HepG2 (cell line): ENCODE results near the gene VKORC1. TPM values are rescaled to one million over a fixed set of nuclear protein-coding genes. Genes with fewer than 3 reads are reported as not detected.
A peak's percentile ranks its signal among the peaks of the same experiment; 100 is the strongest.

Source experiments
- CBFB ChIP-seq: sonication (generic); formaldehyde crosslinking; IDR thresholded peaks from 2 replicates; pipeline ENCODE4 v1.4.0; 2020; ENCODE audit warnings: missing genetic modification reagents
- CENPBD1 ChIP-seq: sonication (generic); formaldehyde crosslinking; IDR thresholded peaks from 2 replicates; pipeline ENCODE4 v1.8.0; 2022; ENCODE audit warnings: missing genetic modification reagents, low read depth, mild to moderate bottlenecking, borderline replicate concordance
- DDIT3 ChIP-seq: sonication (generic); formaldehyde crosslinking; IDR thresholded peaks from 2 replicates; pipeline ENCODE4 v1.4.0; 2020; ENCODE audit warnings: mild to moderate bottlenecking, missing genetic modification reagents
- GLI4 ChIP-seq: sonication (generic); formaldehyde crosslinking; IDR thresholded peaks from 2 replicates; pipeline ENCODE4 v1.5.1; 2020; ENCODE audit warnings: missing genetic modification reagents, mild to moderate bottlenecking, moderate library complexity, borderline replicate concordance
- HINFP ChIP-seq: sonication (generic); formaldehyde crosslinking; IDR thresholded peaks from 2 replicates; pipeline ENCODE4 v1.4.0; 2020; ENCODE audit warnings: low read depth, mild to moderate bottlenecking, missing genetic modification reagents
- HNRNPL ChIP-seq: fragments of 200-400 bp; formaldehyde crosslinking; IDR thresholded peaks from 2 replicates; pipeline ENCODE4 v1.6.1; 2017; ENCODE audit warnings: mild to moderate bottlenecking, low read depth, low read length
- HOXD1 ChIP-seq: sonication (generic); formaldehyde crosslinking; IDR thresholded peaks from 2 replicates; pipeline ENCODE4 v1.5.0; 2020; ENCODE audit warnings: missing genetic modification reagents
- LCORL ChIP-seq, 2 experiments: fragments of 450-650 bp in 1 of 2; sonication (generic) in 1 of 2; formaldehyde crosslinking in 1 of 2; IDR thresholded peaks; 2 replicates each; pipeline versions ENCODE4 v1.5.0 to v1.6.1; 2017 to 2020; ENCODE audit warnings: antibody characterized with exemption in 1 of 2, missing genetic modification reagents in 1 of 2
- PPARG ChIP-seq: conservative IDR thresholded peaks from 2 replicates; pipeline ENCODE4 v1.6.1; 2016; ENCODE audit warnings: missing biosample characterization, missing genetic modification reagents
- RARA ChIP-seq: IDR thresholded peaks from 2 replicates; pipeline ENCODE4 v1.6.1; 2016; ENCODE audit warnings: missing genetic modification reagents, missing compliant biosample characterization
- RNF219 ChIP-seq: sonication (generic); formaldehyde crosslinking; IDR thresholded peaks from 2 replicates; pipeline ENCODE4 v1.5.0; 2020; ENCODE audit warnings: mild to moderate bottlenecking, missing genetic modification reagents
- SKI ChIP-seq: fragments of 450-650 bp; IDR thresholded peaks from one replicate; pipeline ENCODE4 v1.6.1; 2018; ENCODE audit warnings: mild to moderate bottlenecking; ENCODE audit not compliant: partially characterized antibody
- STAG1 ChIP-seq: sonication (generic); formaldehyde crosslinking; IDR thresholded peaks from 2 replicates; pipeline ENCODE4 v1.4.0; 2020; ENCODE audit warnings: missing genetic modification reagents
- TRIM22 ChIP-seq: fragments of 450-650 bp; IDR thresholded peaks from 2 replicates; pipeline ENCODE4 v1.6.1; 2017
- XBP1 ChIP-seq: sonication (generic); formaldehyde crosslinking; IDR thresholded peaks from 2 replicates; pipeline ENCODE4 v1.5.0; 2020; ENCODE audit warnings: missing genetic modification reagents
- ZNF101 ChIP-seq: sonication (generic); formaldehyde crosslinking; IDR thresholded peaks from 2 replicates; pipeline ENCODE4 v1.4.0; 2020; ENCODE audit warnings: mild to moderate bottlenecking, low read depth, missing genetic modification reagents, borderline replicate concordance
- ZNF124 ChIP-seq: sonication (generic); formaldehyde crosslinking; IDR thresholded peaks from 2 replicates; pipeline ENCODE4 v1.4.0; 2020; ENCODE audit warnings: missing genetic modification reagents
- ZNF24 ChIP-seq: fragments of 450-650 bp; IDR thresholded peaks from 2 replicates; pipeline ENCODE4 v1.6.1; 2017; ENCODE audit warnings: antibody characterized with exemption, mild to moderate bottlenecking
- ZNF362 ChIP-seq: sonication (generic); formaldehyde crosslinking; IDR thresholded peaks from 2 replicates; pipeline ENCODE4 v1.4.0; 2020; ENCODE audit warnings: missing genetic modification reagents, mild to moderate bottlenecking, borderline replicate concordance
- ZNF878 ChIP-seq: sonication (generic); formaldehyde crosslinking; IDR thresholded peaks from 2 replicates; pipeline ENCODE4 v1.8.1; 2023; ENCODE audit warnings: mild to moderate bottlenecking, missing genetic modification reagents, moderate library complexity
- ZSCAN12 ChIP-seq: sonication (generic); formaldehyde crosslinking; IDR thresholded peaks from 2 replicates; pipeline ENCODE4 v1.9.0; 2021; ENCODE audit warnings: mild to moderate bottlenecking, missing genetic modification reagents
- polyA plus RNA-seq, 8 experiments: library from polyadenylated mRNA; depleted of rRNA in 3 of 8; stranded (reverse) in 7 of 8; unstranded in 1 of 8; fragments of >200 nt; fragmentation: Illumina TruSeq in 4 of 8; extraction: Trizol in 4 of 8; gene quantifications; 2 replicates each; pipeline versions ENCODE4 v1.2.1 to v1.2.3, GENCODE V29; 2011 to 2016; ENCODE audit warnings: low read depth in 4 of 8, missing spikeins in 1 of 8, mixed read lengths in 1 of 8; ENCODE audit not compliant: insufficient read depth in 1 of 8
- total RNA-seq, 5 experiments: library from RNA; depleted of rRNA; stranded (reverse); fragments of >200 nt; fragmentation: Illumina TruSeq; extraction: Trizol; gene quantifications; 2 replicates each; pipeline ENCODE4 v1.2.3, GENCODE V29; 2016; ENCODE audit warnings: low read depth in 1 of 5

The VKORC1 gene
- total and polyA plus RNA-seq, 2 of the 13 experiments (the other 11 are each of a cell fraction or from before 2014, with no cell fraction given) = 141 to 615 TPM

GRCh38 chr16:31105677-31106213 lies 11.1 kb upstream of the VKORC1 start (continued):
- TF ChIP-seq HINFP (CRISPR knock-in tag) (peak; percentile 95), LCORL (IDR thresholded peaks at IDR 0.05) (no peak), LCORL (CRISPR knock-in tag; IDR thresholded peaks at IDR 0.05) (peak; percentile 96), HOXD1 (CRISPR knock-in tag) (peak; percentile 97; the same call in 1 of the 2 replicates), ZNF101 (CRISPR knock-in tag) (peak; percentile 50; the same call in 1 of the 2 replicates), ZNF24 (0 out of 2 replicates have a peak, but pooled peaks have one; percentile 31), PPARG (CRISPR knock-in tag) (peak; percentile 81), RARA (CRISPR knock-in tag) (peak; percentile 96), ZNF124 (peak; percentile 79; the same call in 1 of the 2 replicates), ZSCAN12 (CRISPR knock-in tag) (peak; percentile 97), CENPBD1 (peak; percentile 68; the same call in 1 of the 2 replicates), RNF219 (peak; percentile 61; the same call in 1 of the 2 replicates), HNRNPL (peak; percentile 82), STAG1 (peak; percentile 67), DDIT3 (CRISPR knock-in tag) (no peak), ZNF362 (CRISPR knock-in tag) (peak; percentile 73; the same call in 1 of the 2 replicates), TRIM22 (no peak), XBP1 (CRISPR knock-in tag) (no peak; the same call in 1 of the 2 replicates), ZNF878 (CRISPR knock-in tag) (peak; percentile 99), GLI4 (CRISPR knock-in tag) (no peak; the same call in 1 of the 2 replicates), SKI (peak; percentile 97), CBFB (CRISPR knock-in tag) (peak; percentile 96)
